Heart left ventricle (tissue), 16 donors: ENCODE data around the gene ARPC1A. TPM values are rescaled to one million over a fixed set of nuclear protein-coding genes. Genes with fewer than 3 reads are reported as not detected.
"Not testable (repeated sequence)": the region's sequence is repeated elsewhere in the genome, so short reads cannot be mapped to it uniquely, and the experiment has no call there.

ENCODE experiments used
- ATAC-seq, 4 donors: fragments of 200-7000 bp; cut with Tn5 transposase; one replicate each; pipeline ENCODE4 v1.9.1; 2020 to 2022; ENCODE audit warnings: moderate library complexity in 4 of 4, mild to moderate bottlenecking in 3 of 4, moderate number of reproducible peaks in 1 of 4
- DNase-seq, 5 donors: peaks; one replicate each; pipeline ENCODE4 v3.0.0-alpha.2; 2020
- H3K27ac ChIP-seq, 12 donors: fragments of 200-600 bp; sonication (generic) in 4 of 12; one replicate each; pipeline versions ENCODE4 v1.5.0 to v1.8.0; 2016 to 2022; ENCODE audit warnings: mild to moderate bottlenecking in 2 of 12
- H3K27me3 ChIP-seq, 9 donors: fragments of 200-600 bp; sonication (generic) in 2 of 9; one replicate each; pipeline versions ENCODE4 v1.5.1 to v1.8.0; 2016 to 2022; ENCODE audit warnings: mild to moderate bottlenecking in 3 of 9
- H3K36me3 ChIP-seq, 9 donors: fragments of 200-600 bp; sonication (generic) in 2 of 9; one replicate each; pipeline versions ENCODE4 v1.5.0 to v1.8.0; 2018 to 2022; ENCODE audit warnings: mild to moderate bottlenecking in 2 of 9
- H3K4me1 ChIP-seq, 12 donors: fragments of 200-600 bp; sonication (generic) in 4 of 12; one replicate each; pipeline versions ENCODE4 v1.5.0 to v1.8.0; 2016 to 2022; ENCODE audit warnings: mild to moderate bottlenecking in 3 of 12
- H3K4me3 ChIP-seq, 12 donors: fragments of 200-600 bp; sonication (generic) in 4 of 12; one replicate each; pipeline versions ENCODE4 v1.5.0 to v1.8.0; 2017 to 2022; ENCODE audit warnings: mild to moderate bottlenecking in 9 of 12, moderate library complexity in 4 of 12
- H3K9me3 ChIP-seq, 12 donors: fragments of 200-600 bp; sonication (generic) in 4 of 12; one replicate each; pipeline versions ENCODE4 v1.5.0 to v1.8.0; 2016 to 2022; ENCODE audit warnings: mild to moderate bottlenecking in 1 of 12
- CTCF ChIP-seq, 12 donors: fragments of 200-600 bp; sonication (generic) in 4 of 12; IDR thresholded peaks; one replicate each; pipeline versions ENCODE4 v1.5.0 to v1.8.0; 2018 to 2022; ENCODE audit warnings: antibody characterized with exemption in 12 of 12, mild to moderate bottlenecking in 5 of 12
- POLR2A ChIP-seq, 2 donors: fragments of 450-650 bp; IDR thresholded peaks; one replicate each; pipeline ENCODE4 v1.6.1; 2017; ENCODE audit warnings: antibody characterized with exemption in 2 of 2, mild to moderate bottlenecking in 2 of 2, moderate library complexity in 2 of 2
- WGBS, 4 donors: extraction: QIAGEN DNeasy Blood & Tissue Kit in 2 of 4; methylation state at CpG; one replicate each; pipeline versions ENCODE4 v1.1.5 to v1.1.7; 2013 to 2018; 5-methylcytosine and 5-hydroxymethylcytosine counted together
- intact Hi-C, 10 donors: fragments of 100-400 bp; cut with DNase I; formaldehyde crosslinking; loops; one replicate each; pipeline versions ENCODE4 v1.11.1 to v1.14.2; 2022
- polyA plus RNA-seq, 2 donors: library from polyadenylated mRNA; stranded (reverse); fragments of 200-250 nt; gene quantifications; one replicate each; pipeline ENCODE4 v1.2.3, GENCODE V29; 2013
- total RNA-seq, 9 donors: library from RNA; depleted of rRNA in 2 of 9; stranded (reverse); fragments of >200 nt in 2 of 9; fragmentation: NEBNext Ultra II Directional in 3 of 9; extraction: Animal tissue kit (Norgen Biotek cat#: 25700) in 3 of 9; gene quantifications; one replicate each; pipeline versions ENCODE4 v1.1.0 to v1.2.4, GENCODE V29; 2016 to 2023
- donor health status: ischemic (EF 13 %, LVEDD 7.1; RV severe dilation, severe dysfunction).
- donor health status: healthy with polysubstance abuse.
- donor health status: DM: no; HTN: yes; CAD: no.
- donor health status: DM: no; HTN: no; CAD: no.
- donor health status: ischemic (EF 25% LVEDD 6.9; RV normal size, moderate dysfunction).
- donor health status: ischemic (EF 25% LVEDD 5.7; RV mildly dilated, moderate dysfunction).
- donor health status: healthy.
- donor health status: DM: yes; HTN: yes; CAD: no.
- donor health status: ischemic (EF 35%, LVEDD 5.7; RV mildly dilated, moderate dysfunction).
- donor health status: nonischemic (EF 11% LVEDD 7.7; RV severe dilation, severe dysfunction).
- donor health status: DM: yes; HTN: yes; CAD: no.
- donor health status: PGD.
- donor health status: ischemic (EF 29% LVEDD 5.4; RV normal size, mild dysfunction).
- donor health status: nonischemic (EF 23%, LVEDD 6.1; RV moderate dilation, normal function).

ARPC1A gene
- total and polyA plus RNA-seq, 11 donors, result 97.1 to 208 (median 146) TPM

GRCh38 chr7:99340659-99341058 lies 15.0 kb downstream of the ARPC1A start:
- H3K9me3 ChIP-seq, result no peaks in the 10 kb centered on the region
- peaks cover 3 to 100% (median 99%) of the 10 kb centered on the region in 9 donors for H3K36me3 ChIP-seq
- peaks cover 0 to 16% (median 3%) of the 10 kb centered on the region in 12 donors for H3K4me1 ChIP-seq
- DNase-seq (no peak), ATAC-seq (peak in 2 of 4 donors; percentile 14 to 32)
- no peaks in the 10 kb centered on the region for H3K27me3 ChIP-seq
- 74 to 87% (median 80%) methylated on average over 3 of the region's 3 CpGs for WGBS, 4 donors
- TF ChIP-seq POLR2A (IDR thresholded peaks at IDR 0.05) (no peak), CTCF (IDR thresholded peaks at IDR 0.05) (no peak)
- intact Hi-C loops, result no loop called here
- peak overlapping the region in 6 of 12 donors; percentile 14 to 81 (median 52) for H3K27ac ChIP-seq
- no peak overlapping the region for H3K4me3 ChIP-seq

- no peaks in the 10 kb centered on the region for H3K9me3 ChIP-seq
- intact Hi-C loops, result no loop called here
- ATAC-seq (no peak), DNase-seq (no peak)
- H3K4me1 ChIP-seq, result peaks cover 0 to 10% (median 0%) of the 10 kb centered on the region in 12 donors
- no peaks in the 10 kb centered on the region for H3K27me3 ChIP-seq
- TF ChIP-seq POLR2A (IDR thresholded peaks at IDR 0.05) (no peak), CTCF (IDR thresholded peaks at IDR 0.05) (no peak)
- peaks cover 1 to 100% (median 100%) of the 10 kb centered on the region in 9 donors for H3K36me3 ChIP-seq
- no peak overlapping the region for H3K27ac ChIP-seq
- no peak overlapping the region for H3K4me3 ChIP-seq
- 91 to 94% (median 92%) methylated on average over 13 of the region's 13 CpGs for WGBS, 4 donors
Observed at GRCh38 chr7:99344061-99344647, 18.5 kb downstream of the ARPC1A start.

- ATAC-seq, H3K9me3 ChIP-seq, H3K4me3 ChIP-seq, intact Hi-C loops, DNase-seq, H3K4me1 ChIP-seq, H3K27ac ChIP-seq, H3K27me3 ChIP-seq: not testable (repeated sequence)
- 95 to 98% (median 95%) methylated on average over 3 of the region's 3 CpGs for WGBS, 4 donors
- H3K36me3 ChIP-seq, result peaks cover 0 to 100% (median 99%) of the 10 kb centered on the region in 9 donors
Observed at GRCh38 chr7:99350641-99351040, 24.9 kb downstream of the ARPC1A start.

- 86 to 98% (median 96%) methylated on average over 5 of the region's 5 CpGs for WGBS, 4 donors
- DNase-seq (no peak), ATAC-seq (no peak)
- peaks cover 0 to 100% (median 99%) of the 10 kb centered on the region in 9 donors for H3K36me3 ChIP-seq
- no peaks in the 10 kb centered on the region for H3K4me1 ChIP-seq
- no peaks in the 10 kb centered on the region for H3K27me3 ChIP-seq
- intact Hi-C loops, result no loop called here
- H3K27ac ChIP-seq, result no peak overlapping the region
- H3K4me3 ChIP-seq, result no peak overlapping the region
- no peaks in the 10 kb centered on the region for H3K9me3 ChIP-seq
- TF ChIP-seq POLR2A (IDR thresholded peaks at IDR 0.05) (no peak), CTCF (IDR thresholded peaks at IDR 0.05) (no peak)
Observed at GRCh38 chr7:99352247-99352646, 26.5 kb downstream of the ARPC1A start.

GRCh38 chr7:99355098-99355497 lies 29.4 kb downstream of the ARPC1A start:
- intact Hi-C loops, result no loop called here
- WGBS, 4 donors, result 87 to 93% (median 91%) methylated on average over 7 of the region's 7 CpGs

More at GRCh38 chr7:99355098-99355497, 29.4 kb downstream of the ARPC1A start:
- no peak for DNase-seq
- H3K4me1 ChIP-seq, result no peaks in the 10 kb centered on the region
- no peak overlapping the region for H3K4me3 ChIP-seq
- no peak overlapping the region for H3K27ac ChIP-seq
- no peaks in the 10 kb centered on the region for H3K27me3 ChIP-seq
- ATAC-seq, result no peak
- H3K36me3 ChIP-seq, result peaks cover 0 to 100% (median 100%) of the 10 kb centered on the region in 9 donors
- H3K9me3 ChIP-seq, result no peaks in the 10 kb centered on the region
- TF ChIP-seq CTCF (IDR thresholded peaks at IDR 0.05) (no peak), POLR2A (IDR thresholded peaks at IDR 0.05) (no peak)
